Measurements from ENCODE around the gene MYMX. TPM values are rescaled to one million over a fixed set of nuclear protein-coding genes. Genes with fewer than 3 reads are reported as not detected.

The MYMX gene
- polyA plus RNA-seq, 1 experiment = not detected

DNA sequence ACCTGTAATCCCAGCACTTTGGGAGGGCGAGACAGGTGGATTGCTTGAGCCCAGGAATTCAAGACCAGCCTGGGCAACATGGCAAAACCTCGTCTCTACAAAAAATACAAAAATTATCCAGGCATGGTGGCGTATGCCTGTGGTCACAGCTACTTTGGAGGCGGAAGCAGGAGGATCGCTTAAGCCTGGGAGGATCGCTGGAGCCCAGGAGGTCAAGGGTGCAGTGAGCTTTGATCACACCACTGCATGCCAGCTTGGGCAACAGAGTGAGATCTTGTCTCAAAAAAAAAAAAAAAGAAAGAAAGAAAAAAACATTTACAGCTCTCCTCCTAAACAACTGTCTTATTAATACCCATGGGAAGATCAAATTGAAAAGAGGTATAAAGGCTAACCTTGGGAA, 8.8 kb upstream of the MYMX start:
- Histone ChIP-seq H3K27ac (ENCODE audit: low read depth, low read length) (no peak overlapping the region), H3K4me3 (ENCODE audit: low read depth, low read length) (no peak overlapping the region), H3K27me3 (ENCODE audit: control insufficient read depth, insufficient read depth, low read length) (peaks cover 5% of the 10 kb centered on the region), H3K9me3 (ENCODE audit: control insufficient read depth, insufficient read depth, low read length) (no peaks in the 10 kb centered on the region)
- ChIA-PET POLR2A (interaction anchor here (0.9 kb wide), 1 partner anchor 39 kb away, joined by 3 read pairs; the partner anchor contains the start of gene HSP90AB1), CTCF (interaction anchor here (0.5 to 1.0 kb wide), 3 partner anchors 10 to 35 kb away, joined by 4 to 6 read pairs (median 4); no protein-coding TSS in a partner anchor)
- TF ChIP-seq, protein P1, sequence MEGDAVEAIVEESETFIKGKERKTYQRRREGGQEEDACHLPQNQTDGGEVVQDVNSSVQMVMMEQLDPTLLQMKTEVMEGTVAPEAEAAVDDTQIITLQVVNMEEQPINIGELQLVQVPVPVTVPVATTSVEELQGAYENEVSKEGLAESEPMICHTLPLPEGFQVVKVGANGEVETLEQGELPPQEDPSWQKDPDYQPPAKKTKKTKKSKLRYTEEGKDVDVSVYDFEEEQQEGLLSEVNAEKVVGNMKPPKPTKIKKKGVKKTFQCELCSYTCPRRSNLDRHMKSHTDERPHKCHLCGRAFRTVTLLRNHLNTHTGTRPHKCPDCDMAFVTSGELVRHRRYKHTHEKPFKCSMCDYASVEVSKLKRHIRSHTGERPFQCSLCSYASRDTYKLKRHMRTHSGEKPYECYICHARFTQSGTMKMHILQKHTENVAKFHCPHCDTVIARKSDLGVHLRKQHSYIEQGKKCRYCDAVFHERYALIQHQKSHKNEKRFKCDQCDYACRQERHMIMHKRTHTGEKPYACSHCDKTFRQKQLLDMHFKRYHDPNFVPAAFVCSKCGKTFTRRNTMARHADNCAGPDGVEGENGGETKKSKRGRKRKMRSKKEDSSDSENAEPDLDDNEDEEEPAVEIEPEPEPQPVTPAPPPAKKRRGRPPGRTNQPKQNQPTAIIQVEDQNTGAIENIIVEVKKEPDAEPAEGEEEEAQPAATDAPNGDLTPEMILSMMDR (IDR thresholded peaks at IDR 0.05; ENCODE audit: low read depth, low read length) = no peak
- no peak for DNase-seq (ENCODE audit: low read depth, low spot score)

GRCh38 chr6:44211284-44211683, 5.4 kb upstream of the MYMX start:
- Histone ChIP-seq H3K27ac (ENCODE audit: low read depth, low read length) (no peak overlapping the region), H3K4me3 (ENCODE audit: low read depth, low read length) (no peak overlapping the region), H3K27me3 (ENCODE audit: control insufficient read depth, insufficient read depth, low read length) (peaks cover 6% of the 10 kb centered on the region), H3K9me3 (ENCODE audit: control insufficient read depth, insufficient read depth, low read length) (no peaks in the 10 kb centered on the region)
- ChIA-PET POLR2A (interaction anchor here (0.7 to 0.8 kb wide), 2 partner anchors 84 to 111 kb away, joined by 3 to 9 read pairs; no protein-coding TSS in a partner anchor), CTCF (interaction anchor here (0.7 kb wide), 1 partner anchor 23 kb away, joined by 3 read pairs; no protein-coding TSS in a partner anchor)
- TF ChIP-seq, protein P1 (IDR thresholded peaks at IDR 0.05; ENCODE audit: low read depth, low read length) = no peak
- no peak for DNase-seq (ENCODE audit: low read depth, low spot score)

DNA sequence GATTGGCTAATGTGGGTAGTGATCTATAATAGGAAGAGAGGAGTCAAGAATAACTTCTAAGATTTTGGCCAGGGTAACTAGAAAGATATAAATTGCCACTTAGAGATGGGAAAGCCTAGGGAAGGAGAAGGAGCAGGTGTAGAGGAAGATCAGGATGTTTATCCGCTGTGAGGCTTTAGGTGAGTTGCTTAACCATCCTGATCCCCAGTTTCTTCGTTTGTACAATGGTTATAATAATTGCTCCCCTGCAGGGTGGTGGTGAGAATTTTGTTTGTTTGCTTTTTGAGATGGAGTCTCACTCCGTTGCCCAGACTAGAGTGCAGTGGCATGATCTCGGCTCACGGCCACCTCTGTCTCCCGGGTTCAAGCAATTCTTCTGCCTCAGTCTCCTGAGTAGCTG, 2.4 kb upstream of the MYMX start:
- TF ChIP-seq, protein P1 (IDR thresholded peaks at IDR 0.05; ENCODE audit: low read depth, low read length) = no peak
- peaks cover 2% of the 10 kb centered on the region for H3K27me3 ChIP-seq (ENCODE audit: control insufficient read depth, insufficient read depth, low read length)
- H3K4me3 ChIP-seq (ENCODE audit: low read depth, low read length) = no peak overlapping the region
- ChIA-PET CTCF (interaction anchor here (2.1 kb wide), 1 partner anchor 42 kb away, joined by 7 read pairs; no protein-coding TSS in a partner anchor), POLR2A (no interaction called here)
- no peaks in the 10 kb centered on the region for H3K9me3 ChIP-seq (ENCODE audit: control insufficient read depth, insufficient read depth, low read length)
- DNase-seq (ENCODE audit: low read depth, low spot score) = no peak
- H3K27ac ChIP-seq (ENCODE audit: low read depth, low read length) = no peak overlapping the region

DNA sequence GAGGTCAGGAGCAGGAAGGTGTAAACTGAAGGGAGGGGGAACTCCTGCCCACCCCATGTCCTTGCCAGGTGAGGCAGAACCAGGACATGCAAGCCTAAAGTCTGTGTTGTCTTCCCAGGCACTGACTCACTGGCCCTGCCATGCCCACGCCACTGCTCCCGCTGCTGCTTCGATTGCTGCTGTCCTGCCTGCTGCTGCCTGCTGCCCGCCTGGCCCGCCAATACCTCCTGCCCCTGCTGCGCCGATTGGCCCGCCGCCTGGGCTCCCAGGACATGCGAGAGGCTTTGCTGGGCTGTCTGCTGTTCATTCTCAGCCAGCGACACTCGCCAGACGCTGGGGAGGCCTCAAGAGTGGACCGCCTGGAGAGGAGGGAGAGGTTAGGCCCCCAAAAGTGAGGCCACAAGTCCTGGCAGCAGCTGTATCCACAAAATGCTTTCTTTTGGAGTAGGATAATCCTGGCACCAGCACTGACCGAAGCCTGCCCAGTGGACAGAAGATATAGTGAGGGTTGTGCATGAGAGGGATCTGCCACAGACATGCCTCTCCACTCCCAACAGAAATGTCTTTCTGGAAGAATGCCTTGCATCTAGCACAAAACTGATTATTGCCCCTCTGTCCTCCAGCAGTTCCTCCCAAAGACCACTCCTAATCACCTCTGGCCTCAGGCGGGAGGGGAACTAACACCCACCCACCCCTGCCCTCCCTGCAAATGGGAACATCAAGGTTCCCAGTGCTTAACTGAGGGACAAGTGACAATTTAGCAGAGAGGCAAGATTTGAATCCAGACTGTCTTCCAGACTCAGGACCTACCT, 812 bp downstream of the MYMX start:
- H3K27ac ChIP-seq (ENCODE audit: low read depth, low read length) = no peak overlapping the region
- no peak for DNase-seq (ENCODE audit: low read depth, low spot score)
- TF ChIP-seq, protein P1 (IDR thresholded peaks at IDR 0.05; ENCODE audit: low read depth, low read length) = no peak
- ChIA-PET POLR2A (interaction anchor here (2.2 kb wide), 1 partner anchor 29 kb away, joined by 7 read pairs; the partner anchor contains the start of gene HSP90AB1), CTCF (no interaction called here)
- H3K4me3 ChIP-seq (ENCODE audit: low read depth, low read length) = no peak overlapping the region
- H3K9me3 ChIP-seq (ENCODE audit: control insufficient read depth, insufficient read depth, low read length) = no peaks in the 10 kb centered on the region
- H3K27me3 ChIP-seq (ENCODE audit: control insufficient read depth, insufficient read depth, low read length) = peaks cover 2% of the 10 kb centered on the region

Data from AG04450 (cell line).